ENCODE results near the gene NTRK3.

NTRK3 gene

GRCh38 chr15:88188300-88188699 lies 68.2 kb downstream of the NTRK3 start:
- DNase-seq (ENCODE audit: extremely low spot score), result no peak
- CTCF ChIA-PET, result no interaction called here
- POLR2A ChIA-PET, result no interaction called here
- TF ChIP-seq TARDBP (IDR thresholded peaks at IDR 0.05) (no peak), LEF1 (IDR thresholded peaks at IDR 0.05; ENCODE audit: borderline replicate concordance) (no peak), ELF4 (IDR thresholded peaks at IDR 0.05) (no peak), BHLHE40 (IDR thresholded peaks at IDR 0.05; ENCODE audit: borderline replicate concordance) (no peak), FOXA1 (IDR thresholded peaks at IDR 0.05) (no peak), ARNT (IDR thresholded peaks at IDR 0.05) (no peak), NFRKB (IDR thresholded peaks at IDR 0.05) (no peak), FOXM1 (IDR thresholded peaks at IDR 0.05; ENCODE audit: borderline replicate concordance) (no peak), L3MBTL2 (conservative IDR thresholded peaks at IDR 0.05) (no peak), FOXK2 (IDR thresholded peaks at IDR 0.05) (no peak), HDGF (IDR thresholded peaks at IDR 0.05; ENCODE audit: borderline replicate concordance) (no peak), SP1 (IDR thresholded peaks at IDR 0.05) (no peak), CTBP1 (IDR thresholded peaks at IDR 0.05; ENCODE audit: borderline replicate concordance) (no peak), PKNOX1 (IDR thresholded peaks at IDR 0.05) (no peak), SUZ12 (IDR thresholded peaks at IDR 0.05) (no peak), ZNF384 (IDR thresholded peaks at IDR 0.05) (no peak)

- CTCF ChIA-PET, result no interaction called here
- POLR2A ChIA-PET, result no interaction called here
- TF ChIP-seq L3MBTL2 (conservative IDR thresholded peaks at IDR 0.05), result no peak
- TF ChIP-seq HDGF (IDR thresholded peaks at IDR 0.05; ENCODE audit: borderline replicate concordance), result no peak
- no peak for TF ChIP-seq FOXA1 (IDR thresholded peaks at IDR 0.05)
- TF ChIP-seq BHLHE40 (IDR thresholded peaks at IDR 0.05; ENCODE audit: borderline replicate concordance), result no peak
- TF ChIP-seq ELF4 (IDR thresholded peaks at IDR 0.05), result no peak
- no peak for TF ChIP-seq PKNOX1 (IDR thresholded peaks at IDR 0.05)
- TF ChIP-seq ZNF384 (IDR thresholded peaks at IDR 0.05), result no peak
- TF ChIP-seq NFRKB (IDR thresholded peaks at IDR 0.05), result no peak
- TF ChIP-seq FOXM1 (IDR thresholded peaks at IDR 0.05; ENCODE audit: borderline replicate concordance), result no peak
- no peak for TF ChIP-seq LEF1 (IDR thresholded peaks at IDR 0.05; ENCODE audit: borderline replicate concordance)
- TF ChIP-seq SP1 (IDR thresholded peaks at IDR 0.05), result no peak
- no peak for TF ChIP-seq FOXK2 (IDR thresholded peaks at IDR 0.05)
- TF ChIP-seq SUZ12 (IDR thresholded peaks at IDR 0.05), result no peak
- TF ChIP-seq ARNT (IDR thresholded peaks at IDR 0.05), result no peak
- DNase-seq (ENCODE audit: extremely low spot score), result no peak
Measured at GRCh38 chr15:88187195-88187594, 69.3 kb downstream of the NTRK3 start.

GRCh38 chr15:88185584-88185983 lies 71.0 kb downstream of the NTRK3 start:
- no peak for TF ChIP-seq ZNF384 (IDR thresholded peaks at IDR 0.05)
- TF ChIP-seq HDGF (IDR thresholded peaks at IDR 0.05; ENCODE audit: borderline replicate concordance), result no peak
- TF ChIP-seq BHLHE40 (IDR thresholded peaks at IDR 0.05; ENCODE audit: borderline replicate concordance), result no peak
- no peak for TF ChIP-seq FOXK2 (IDR thresholded peaks at IDR 0.05)
- TF ChIP-seq SUZ12 (IDR thresholded peaks at IDR 0.05), result no peak
- TF ChIP-seq CTBP1 (IDR thresholded peaks at IDR 0.05; ENCODE audit: borderline replicate concordance), result no peak
- TF ChIP-seq ARNT (IDR thresholded peaks at IDR 0.05), result no peak
- no peak for TF ChIP-seq LEF1 (IDR thresholded peaks at IDR 0.05; ENCODE audit: borderline replicate concordance)
- no peak for TF ChIP-seq SP1 (IDR thresholded peaks at IDR 0.05)
- no peak for TF ChIP-seq FOXA1 (IDR thresholded peaks at IDR 0.05)
- TF ChIP-seq FOXM1 (IDR thresholded peaks at IDR 0.05; ENCODE audit: borderline replicate concordance), result no peak
- TF ChIP-seq L3MBTL2 (conservative IDR thresholded peaks at IDR 0.05), result no peak
- no peak for TF ChIP-seq ELF4 (IDR thresholded peaks at IDR 0.05)
- no peak for TF ChIP-seq TARDBP (IDR thresholded peaks at IDR 0.05)
- TF ChIP-seq NFRKB (IDR thresholded peaks at IDR 0.05), result no peak
- no peak for TF ChIP-seq PKNOX1 (IDR thresholded peaks at IDR 0.05)
- ChIA-PET POLR2A (no interaction called here), CTCF (no interaction called here)
- DNase-seq (ENCODE audit: extremely low spot score), result no peak

GRCh38 chr15:88181613-88182012 lies 74.9 kb downstream of the NTRK3 start:
- ChIA-PET CTCF (no interaction called here), POLR2A (no interaction called here)
- TF ChIP-seq FOXA1 (IDR thresholded peaks at IDR 0.05) (no peak), SP1 (IDR thresholded peaks at IDR 0.05) (no peak), BHLHE40 (IDR thresholded peaks at IDR 0.05; ENCODE audit: borderline replicate concordance) (no peak), PKNOX1 (IDR thresholded peaks at IDR 0.05) (no peak), L3MBTL2 (conservative IDR thresholded peaks at IDR 0.05) (no peak), LEF1 (IDR thresholded peaks at IDR 0.05; ENCODE audit: borderline replicate concordance) (no peak)
- DNase-seq (ENCODE audit: extremely low spot score), result no peak

GRCh38 chr15:88179562-88179961 lies 77.0 kb downstream of the NTRK3 start:
- TF ChIP-seq BHLHE40 (IDR thresholded peaks at IDR 0.05; ENCODE audit: borderline replicate concordance) (no peak), NFRKB (IDR thresholded peaks at IDR 0.05) (no peak), TARDBP (IDR thresholded peaks at IDR 0.05) (no peak), ZNF384 (IDR thresholded peaks at IDR 0.05) (no peak), SP1 (IDR thresholded peaks at IDR 0.05) (no peak), FOXM1 (IDR thresholded peaks at IDR 0.05; ENCODE audit: borderline replicate concordance) (no peak), ELF4 (IDR thresholded peaks at IDR 0.05) (no peak), PKNOX1 (IDR thresholded peaks at IDR 0.05) (no peak), HDGF (IDR thresholded peaks at IDR 0.05; ENCODE audit: borderline replicate concordance) (no peak), LEF1 (IDR thresholded peaks at IDR 0.05; ENCODE audit: borderline replicate concordance) (no peak), L3MBTL2 (conservative IDR thresholded peaks at IDR 0.05) (no peak), ARNT (IDR thresholded peaks at IDR 0.05) (no peak), FOXA1 (IDR thresholded peaks at IDR 0.05) (no peak), SUZ12 (IDR thresholded peaks at IDR 0.05) (no peak), CTBP1 (IDR thresholded peaks at IDR 0.05; ENCODE audit: borderline replicate concordance) (no peak), FOXK2 (IDR thresholded peaks at IDR 0.05) (no peak)
- DNase-seq (ENCODE audit: extremely low spot score), result no peak
- ChIA-PET POLR2A (no interaction called here), CTCF (no interaction called here)

Data from HEK293T (cell line).